Heart left ventricle (tissue), 13 donors: ENCODE results near the gene SPDYE3.

Experiments
- POLR2A ChIP-seq, 2 donors: fragments of 450-650 bp; IDR thresholded peaks; one replicate each; pipeline ENCODE4 v1.6.1; 2017; ENCODE audit warnings: antibody characterized with exemption in 2 of 2, mild to moderate bottlenecking in 2 of 2, moderate library complexity in 2 of 2
- TF ChIP-seq, protein P1 (sequence below), 12 donors: fragments of 200-600 bp; sonication (generic) in 4 of 12; IDR thresholded peaks; one replicate each; pipeline versions ENCODE4 v1.5.0 to v1.8.0; 2018 to 2022; ENCODE audit warnings: antibody characterized with exemption in 12 of 12, mild to moderate bottlenecking in 5 of 12
- donor health status: ischemic (EF 13 %, LVEDD 7.1; RV severe dilation, severe dysfunction).
- donor health status: DM: no; HTN: yes; CAD: no.
- donor health status: DM: no; HTN: no; CAD: no.
- donor health status: ischemic (EF 25% LVEDD 6.9; RV normal size, moderate dysfunction).
- donor health status: ischemic (EF 25% LVEDD 5.7; RV mildly dilated, moderate dysfunction).
- donor health status: ischemic (EF 35%, LVEDD 5.7; RV mildly dilated, moderate dysfunction).
- donor health status: nonischemic (EF 11% LVEDD 7.7; RV severe dilation, severe dysfunction).
- donor health status: DM: yes; HTN: yes; CAD: no.
- donor health status: PGD.
- donor health status: ischemic (EF 29% LVEDD 5.4; RV normal size, mild dysfunction).
- donor health status: nonischemic (EF 23%, LVEDD 6.1; RV moderate dilation, normal function).

DNA sequence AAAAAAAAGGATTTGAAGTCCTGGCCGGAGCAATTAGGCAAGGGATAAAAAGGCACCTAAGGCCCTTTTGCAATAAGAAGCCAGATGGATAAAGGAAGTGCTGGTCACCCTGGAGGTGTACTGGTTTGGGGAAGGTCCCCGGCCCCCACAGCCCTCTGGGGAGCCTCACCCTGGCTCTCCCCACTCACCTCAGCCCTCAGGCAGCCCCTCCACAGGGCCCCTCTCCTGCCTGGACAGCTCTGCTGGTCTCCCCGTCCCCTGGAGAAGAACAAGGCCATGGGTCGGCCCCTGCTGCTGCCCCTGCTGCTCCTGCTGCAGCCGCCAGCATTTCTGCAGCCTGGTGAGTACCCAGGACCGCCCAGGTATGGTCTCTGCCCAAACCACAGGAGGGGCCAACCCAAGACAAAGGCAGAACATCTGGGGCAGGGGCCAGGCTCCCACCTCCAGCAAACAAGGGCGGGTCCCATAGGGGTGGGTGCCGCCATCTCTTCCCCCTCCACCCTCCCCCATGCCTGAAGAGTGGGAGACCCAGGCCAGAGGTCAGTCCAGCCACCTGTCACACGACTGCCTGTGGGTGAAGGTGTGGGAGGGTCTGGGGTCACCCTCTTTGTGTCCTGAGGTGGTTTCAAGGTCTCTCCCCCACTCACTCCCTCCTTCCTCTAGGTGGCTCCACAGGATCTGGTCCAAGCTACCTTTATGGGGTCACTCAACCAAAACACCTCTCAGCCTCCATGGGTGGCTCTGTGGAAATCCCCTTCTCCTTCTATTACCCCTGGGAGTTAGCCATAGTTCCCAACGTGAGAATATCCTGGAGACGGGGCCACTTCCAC lies 50.7 kb downstream of the SPDYE3 start, which contains the start of gene PILRB:
- TF ChIP-seq, protein P1, sequence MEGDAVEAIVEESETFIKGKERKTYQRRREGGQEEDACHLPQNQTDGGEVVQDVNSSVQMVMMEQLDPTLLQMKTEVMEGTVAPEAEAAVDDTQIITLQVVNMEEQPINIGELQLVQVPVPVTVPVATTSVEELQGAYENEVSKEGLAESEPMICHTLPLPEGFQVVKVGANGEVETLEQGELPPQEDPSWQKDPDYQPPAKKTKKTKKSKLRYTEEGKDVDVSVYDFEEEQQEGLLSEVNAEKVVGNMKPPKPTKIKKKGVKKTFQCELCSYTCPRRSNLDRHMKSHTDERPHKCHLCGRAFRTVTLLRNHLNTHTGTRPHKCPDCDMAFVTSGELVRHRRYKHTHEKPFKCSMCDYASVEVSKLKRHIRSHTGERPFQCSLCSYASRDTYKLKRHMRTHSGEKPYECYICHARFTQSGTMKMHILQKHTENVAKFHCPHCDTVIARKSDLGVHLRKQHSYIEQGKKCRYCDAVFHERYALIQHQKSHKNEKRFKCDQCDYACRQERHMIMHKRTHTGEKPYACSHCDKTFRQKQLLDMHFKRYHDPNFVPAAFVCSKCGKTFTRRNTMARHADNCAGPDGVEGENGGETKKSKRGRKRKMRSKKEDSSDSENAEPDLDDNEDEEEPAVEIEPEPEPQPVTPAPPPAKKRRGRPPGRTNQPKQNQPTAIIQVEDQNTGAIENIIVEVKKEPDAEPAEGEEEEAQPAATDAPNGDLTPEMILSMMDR (IDR thresholded peaks at IDR 0.05): no peak
- TF ChIP-seq POLR2A (IDR thresholded peaks at IDR 0.05): no peak
